T-helper 2 cell (primary cell): ENCODE results near the gene RCBTB2.

Experiments
- DNase-seq, 5 experiments: peaks; one replicate each; pipeline versions ENCODE4 v3.0.0 to v3.0.0-alpha.2; 2012 to 2022

The RCBTB2 gene

DNA sequence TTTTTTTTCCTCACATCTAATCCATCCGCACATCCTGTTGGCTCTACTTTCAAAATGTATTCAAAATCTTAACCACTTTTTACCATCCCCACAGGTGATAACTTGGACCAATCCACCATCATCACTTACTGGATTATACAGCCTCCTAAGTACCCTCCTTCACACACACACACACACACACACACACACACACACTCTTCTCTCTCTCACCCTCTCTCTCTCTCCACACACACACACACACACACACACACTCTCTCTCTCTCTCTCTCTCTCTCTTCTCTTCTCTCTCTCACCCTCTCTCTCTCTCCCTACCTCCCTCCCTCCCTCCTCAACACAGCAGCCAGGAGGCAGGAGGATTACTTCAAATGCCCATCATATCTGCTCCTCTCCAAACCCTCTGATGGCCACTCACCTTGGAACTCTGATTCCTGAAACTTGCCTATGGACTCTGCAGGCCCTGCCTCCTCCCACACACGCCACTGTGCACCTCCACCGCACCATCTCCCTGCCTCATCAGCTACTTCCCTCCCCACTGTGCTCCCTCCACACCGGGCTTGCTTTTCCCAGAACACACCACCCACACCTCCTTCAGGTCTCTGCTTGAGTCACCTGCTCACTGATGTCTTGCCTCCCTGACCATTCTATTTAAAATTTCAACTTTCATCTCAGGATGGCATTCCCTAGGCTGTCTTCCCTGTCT is 39.7 kb downstream of the RCBTB2 start:
- DNase-seq = peak in 2 of 5 experiments; percentile 19 to 95

DNA sequence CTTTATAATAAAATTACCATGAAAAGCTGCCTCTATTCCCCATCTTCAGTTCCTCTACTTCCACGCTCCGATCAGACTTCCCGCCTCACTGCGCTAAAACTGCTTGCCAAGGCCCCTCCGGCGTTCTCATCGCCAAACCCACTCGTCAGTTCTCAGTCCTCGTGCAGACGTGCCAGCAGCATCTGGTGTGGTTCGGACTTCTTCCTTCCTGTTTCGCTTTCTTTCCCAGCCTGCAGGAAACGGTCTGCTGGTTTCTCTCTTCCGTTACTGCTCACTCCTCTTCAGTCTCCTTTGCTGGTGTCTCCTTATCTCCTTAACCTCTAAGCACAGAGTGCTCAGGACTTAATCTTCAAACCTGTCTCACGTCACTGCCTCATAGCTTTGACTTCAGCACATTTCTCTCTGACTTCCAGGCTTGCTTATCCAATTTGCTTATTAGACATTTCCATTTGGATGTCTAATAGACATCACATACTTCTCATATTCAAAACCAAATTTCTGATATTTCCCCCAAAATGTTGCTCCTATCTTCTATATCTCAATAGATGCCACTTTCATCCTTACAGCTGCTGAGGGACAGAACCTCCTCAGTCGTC is 40.3 kb downstream of the RCBTB2 start:
- DNase-seq = peak; percentile 34 to 99 (median 65)

DNA sequence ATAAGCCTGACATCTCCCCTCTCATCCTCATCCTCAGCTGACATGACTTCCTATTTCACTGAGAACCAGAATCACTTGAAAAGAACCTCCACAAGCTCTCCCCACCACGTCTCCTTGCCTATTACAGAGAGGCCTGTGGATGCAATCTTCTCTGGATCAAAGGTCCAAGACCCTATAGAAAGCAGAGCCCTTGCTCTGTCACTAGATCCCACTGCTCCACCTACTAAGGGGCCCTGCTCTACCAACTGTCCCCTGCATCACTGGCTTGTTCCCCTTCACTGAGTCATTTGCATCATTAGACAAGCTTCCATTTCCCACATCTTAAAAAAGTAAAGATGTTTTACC is 40.8 kb downstream of the RCBTB2 start:
- DNase-seq = peak in 1 of 5 experiments; percentile 80

DNA sequence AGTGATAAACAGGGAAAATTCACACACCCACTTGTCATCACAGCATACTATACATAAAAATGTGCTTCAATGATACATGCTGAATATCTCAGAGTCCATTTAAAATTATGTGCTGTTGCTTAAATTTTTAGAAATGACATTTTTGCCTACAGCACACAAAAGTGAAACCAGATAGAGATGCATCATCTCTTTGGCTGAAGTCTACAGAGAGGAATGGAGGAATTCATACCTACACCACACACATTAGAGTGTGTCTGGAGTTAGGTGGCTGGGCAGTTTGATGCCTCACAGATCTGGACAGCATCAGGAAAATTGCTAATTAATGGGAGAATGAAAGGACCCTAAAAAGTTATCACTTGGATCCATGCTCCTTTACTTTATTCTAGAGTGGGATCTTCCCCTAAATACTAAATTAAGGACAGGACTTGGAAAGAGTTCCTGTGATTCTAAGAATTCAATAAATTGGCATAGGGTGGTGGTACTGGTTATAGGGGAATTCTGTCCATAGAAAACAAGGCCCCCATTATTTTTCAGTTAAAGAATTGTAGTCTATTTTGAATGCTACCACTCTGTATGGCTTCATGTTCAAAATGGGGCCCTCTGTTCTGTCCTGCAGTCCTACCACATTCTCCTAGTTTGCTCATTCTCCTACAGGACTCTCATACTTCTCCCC is 41.3 kb downstream of the RCBTB2 start:
- peak in 1 of 5 experiments; percentile 70 for DNase-seq

DNA sequence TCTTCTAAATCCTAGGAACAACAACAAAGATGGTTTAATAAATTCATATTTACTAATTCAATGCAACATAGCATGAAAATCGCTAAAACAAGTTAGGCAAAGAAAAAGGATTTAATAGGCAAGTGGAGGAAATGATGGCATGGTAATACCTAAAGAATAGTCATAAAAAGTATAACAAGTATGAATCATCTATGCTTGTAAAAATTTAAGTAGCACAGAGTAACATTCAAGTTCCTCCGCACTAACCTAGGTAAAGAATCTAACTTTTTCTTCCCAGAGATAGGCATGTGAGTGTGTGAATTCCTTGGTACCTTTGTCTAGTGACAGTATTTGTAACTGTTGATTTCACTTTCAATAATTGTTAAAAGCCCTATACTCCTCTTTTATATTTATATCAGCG is 42.6 kb downstream of the RCBTB2 start:
- DNase-seq = peak in 1 of 5 experiments; percentile 32

DNA sequence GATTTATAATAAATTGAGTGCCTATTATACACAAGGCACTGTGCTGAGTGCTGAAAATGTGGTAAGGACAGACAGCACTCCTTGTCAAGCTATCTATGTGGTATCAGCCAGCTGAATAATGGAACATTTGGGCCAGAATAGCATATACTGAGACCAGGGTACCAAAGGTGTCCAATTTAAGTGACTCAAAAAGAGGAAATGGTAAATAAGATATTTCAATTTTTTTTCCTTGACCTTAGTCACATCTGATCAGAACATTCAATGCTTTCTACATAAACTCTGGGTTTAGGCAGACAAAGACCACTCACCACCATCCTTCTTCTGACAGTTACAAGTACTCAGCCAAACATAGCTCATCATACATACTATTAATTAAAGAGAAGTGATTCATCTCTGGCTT is 43.2 kb downstream of the RCBTB2 start:
- peak in 1 of 5 experiments; percentile 50 for DNase-seq

DNA sequence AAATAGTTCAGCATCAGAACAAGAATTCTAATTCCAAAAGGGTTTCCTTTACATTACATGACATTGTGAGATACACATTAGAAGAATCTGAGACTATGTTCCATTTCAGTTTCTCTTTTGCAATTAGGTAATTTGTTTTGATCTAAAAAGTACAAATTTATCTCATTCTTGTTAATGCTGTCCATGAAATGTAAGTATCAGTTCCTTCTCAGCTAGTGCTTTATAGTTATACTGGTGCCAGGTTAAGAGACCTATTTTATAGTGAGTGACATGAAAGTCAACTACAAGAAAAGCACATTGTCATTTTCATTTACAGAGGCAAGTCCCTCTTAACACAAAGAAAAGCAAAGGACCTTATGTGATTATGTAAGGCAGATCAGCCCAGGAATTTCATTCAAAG is 43.9 kb downstream of the RCBTB2 start:
- no peak for DNase-seq

DNA sequence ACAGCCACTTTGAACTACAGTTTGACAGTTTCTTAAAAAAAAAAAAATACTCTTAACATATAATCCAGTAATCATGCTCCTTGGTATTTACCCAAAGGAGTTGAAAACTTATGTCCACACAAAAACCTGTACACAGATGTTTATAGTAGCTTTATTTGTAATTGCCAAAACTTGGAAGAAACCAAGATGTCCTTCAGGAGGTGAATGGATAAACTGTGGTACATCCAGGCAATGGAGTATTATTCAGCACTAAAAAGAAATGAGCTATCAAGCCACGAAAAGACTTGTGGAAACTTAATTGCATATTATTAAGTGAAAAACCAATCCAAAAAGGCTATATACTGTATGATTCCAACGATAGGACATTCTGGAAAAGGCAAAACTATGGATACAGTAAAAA is 44.9 kb downstream of the RCBTB2 start:
- no peak for DNase-seq

DNA sequence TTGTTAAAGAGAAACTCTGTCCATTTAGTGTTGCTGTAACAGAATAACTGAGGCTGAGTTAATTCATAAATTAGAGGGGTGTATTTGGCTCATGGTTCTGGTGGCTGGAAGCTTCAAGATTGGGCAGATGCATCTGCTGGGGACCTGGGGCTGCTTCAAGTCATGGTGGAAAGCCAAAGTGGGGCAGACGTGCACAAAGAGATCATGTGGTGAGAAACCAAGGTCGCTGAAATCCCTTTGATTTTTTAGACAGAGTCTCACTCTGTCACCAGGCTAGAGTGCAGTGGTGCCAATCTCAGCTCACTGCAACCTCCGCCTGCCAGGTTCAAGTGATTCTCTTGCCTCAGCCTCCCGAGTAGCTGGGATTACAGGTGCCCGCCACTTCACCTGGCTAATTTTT is 46.0 kb downstream of the RCBTB2 start:
- peak in 1 of 5 experiments; percentile 69 for DNase-seq

DNA sequence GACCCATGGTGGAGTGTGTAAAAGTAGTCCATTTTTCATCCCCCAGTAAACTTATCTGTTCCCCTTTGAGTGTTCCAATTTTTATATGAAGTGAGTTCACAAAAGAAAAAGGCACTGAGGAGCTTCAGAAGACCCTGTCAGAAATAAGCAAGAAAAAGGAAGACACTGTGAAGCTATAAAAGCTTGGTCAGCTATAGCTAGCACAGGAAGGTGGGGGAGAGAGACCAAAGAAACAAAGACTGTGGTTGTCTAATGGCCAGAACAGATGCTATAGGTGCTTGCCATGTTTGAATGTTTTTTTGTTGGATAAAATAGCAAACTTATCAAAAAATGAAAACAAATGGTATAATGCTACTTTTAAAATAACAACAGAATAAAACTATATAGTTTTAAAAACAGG is 46.5 kb downstream of the RCBTB2 start:
- DNase-seq = peak in 1 of 5 experiments; percentile 38

DNA sequence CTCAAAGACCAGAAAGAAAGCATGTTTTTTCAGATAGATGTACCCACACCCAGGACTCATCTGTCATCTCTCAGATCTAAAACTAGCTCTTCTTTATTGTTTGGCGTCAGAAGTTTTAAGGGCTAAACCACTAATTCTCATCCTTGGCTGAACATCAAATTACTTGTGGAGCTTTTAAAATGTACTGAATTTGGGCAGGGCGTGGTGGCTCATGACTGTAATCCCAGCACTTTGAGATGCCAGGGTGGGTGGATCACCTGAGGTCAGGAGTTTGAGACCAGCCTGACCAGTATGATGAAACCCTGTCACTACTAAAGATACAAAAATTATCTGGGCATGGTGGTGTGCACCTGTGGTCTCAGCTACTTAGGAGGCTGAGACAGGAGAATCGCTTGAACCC is 47.4 kb downstream of the RCBTB2 start:
- no peak for DNase-seq

DNA sequence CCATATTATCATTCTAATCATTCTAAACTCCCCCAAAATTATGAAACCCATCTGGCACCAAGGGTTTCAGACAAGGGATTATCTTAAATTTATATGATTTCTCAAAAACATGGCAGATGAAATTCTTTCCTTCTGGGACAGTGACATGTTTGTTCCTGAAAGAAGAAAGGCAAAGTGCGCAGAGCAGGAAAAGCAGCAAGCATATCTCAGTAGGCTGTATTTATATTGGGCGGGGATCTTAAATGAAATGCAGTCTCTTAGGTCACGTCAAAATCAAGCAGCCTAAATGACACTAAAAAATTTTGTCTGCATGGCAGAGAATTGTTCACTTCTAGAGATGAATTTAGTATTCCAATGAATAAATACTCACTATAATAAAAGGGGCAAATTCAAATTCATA is 49.3 kb downstream of the RCBTB2 start:
- DNase-seq = no peak

DNA sequence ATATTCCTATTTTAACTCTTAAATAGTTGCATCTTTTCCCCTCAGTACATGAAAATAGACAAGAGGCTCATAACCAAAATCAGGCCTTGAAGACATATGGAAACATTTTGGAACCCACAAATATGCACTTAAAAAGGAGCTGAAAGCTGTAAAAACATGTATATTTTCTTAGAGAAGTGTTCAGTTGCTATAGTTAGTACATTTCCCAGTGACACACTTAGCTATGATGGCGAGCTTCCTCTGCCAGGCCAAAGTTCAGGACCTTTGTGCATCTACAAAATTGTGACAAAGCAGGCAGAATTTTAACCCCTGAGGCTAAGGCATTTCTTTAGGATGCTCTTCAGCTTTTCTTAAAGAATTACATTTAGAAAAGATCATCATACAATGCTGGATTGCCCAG is 54.5 kb downstream of the RCBTB2 start:
- DNase-seq = no peak

DNA sequence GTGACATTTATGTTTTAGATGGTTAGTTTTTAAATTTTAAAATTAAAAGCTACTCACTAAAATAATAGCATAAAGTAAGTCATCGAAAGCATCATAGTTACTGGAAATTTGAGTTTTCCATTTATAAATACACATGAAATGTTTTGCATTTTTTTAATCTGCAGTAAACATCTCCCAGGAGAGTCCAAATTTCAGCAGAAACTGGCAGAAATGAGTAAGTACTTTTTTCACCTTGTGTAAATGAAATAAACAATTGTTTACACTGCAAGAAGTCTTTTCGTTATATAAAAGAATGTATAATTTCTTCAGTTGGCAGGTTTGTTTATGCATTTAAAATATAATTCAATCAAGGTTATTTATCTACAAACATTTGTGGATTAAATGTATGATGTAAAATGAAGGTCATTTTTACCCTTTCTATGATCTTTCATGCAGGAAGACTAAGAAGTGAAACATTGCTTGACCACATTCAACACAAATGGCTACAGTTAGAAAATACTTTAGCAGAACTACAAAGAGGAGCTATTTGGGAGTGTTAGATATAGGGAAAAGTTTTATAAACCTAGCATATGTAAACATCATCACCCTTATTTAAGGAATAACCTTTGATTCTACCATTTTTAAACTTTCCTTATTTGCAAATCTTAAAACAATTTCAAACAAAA is 55.6 kb downstream of the RCBTB2 start:
- DNase-seq = no peak

DNA sequence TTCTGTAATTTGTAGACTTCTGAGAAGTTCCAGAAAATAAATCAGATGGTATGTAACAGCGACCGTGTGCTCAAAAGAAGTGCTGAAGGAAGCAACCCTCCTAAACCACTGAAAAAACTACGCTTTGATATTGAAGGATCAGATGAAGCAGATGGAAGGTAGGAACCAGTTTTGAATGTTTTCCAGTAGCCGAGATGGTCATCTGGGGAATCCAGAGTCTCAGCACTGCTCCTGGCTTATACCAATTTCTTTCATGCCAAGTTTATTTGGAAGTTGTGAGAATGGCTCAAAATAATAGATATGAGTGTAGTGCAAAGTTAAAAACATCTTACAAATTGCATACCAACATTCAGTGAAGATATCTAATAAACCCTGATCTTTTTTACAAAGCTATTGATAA is 56.2 kb downstream of the RCBTB2 start:
- no peak for DNase-seq

DNA sequence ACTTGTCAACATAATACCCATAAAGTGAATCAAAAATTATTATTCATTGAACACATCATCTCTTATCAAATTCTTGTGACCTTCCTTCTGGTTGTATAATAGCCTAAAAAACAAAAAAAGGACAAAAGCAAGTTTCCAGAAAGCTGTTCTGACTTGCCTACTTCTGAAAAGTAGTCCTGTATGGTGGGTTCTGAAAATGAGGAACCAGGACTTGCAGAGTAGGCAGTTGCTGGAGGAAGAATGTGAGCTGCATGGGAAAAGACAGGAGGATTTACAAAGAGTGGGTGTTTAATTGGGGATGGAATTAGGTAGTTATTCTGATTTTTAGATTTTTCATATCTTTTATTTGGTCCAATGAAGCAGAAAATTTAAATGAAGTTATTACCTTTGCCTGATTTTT is 56.7 kb downstream of the RCBTB2 start:
- no peak for DNase-seq

DNA sequence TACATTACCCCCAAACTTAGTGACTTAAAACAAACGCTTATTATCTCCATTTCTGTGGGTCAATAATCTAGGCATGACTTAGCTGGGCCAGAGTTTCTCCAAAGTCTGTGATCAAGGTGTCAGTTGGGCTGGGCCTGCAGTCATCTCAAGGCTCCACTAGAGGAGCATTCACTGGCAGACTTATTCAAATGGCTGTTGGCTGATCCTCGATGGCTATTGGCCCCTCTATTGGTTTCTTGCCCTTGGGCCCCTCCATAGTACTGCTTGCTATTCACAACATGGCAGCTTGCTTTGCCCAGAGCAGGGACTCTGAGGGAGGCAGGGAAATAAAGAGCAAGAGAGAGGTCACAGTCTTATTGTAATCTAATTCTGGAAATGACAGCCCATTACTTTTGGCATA is 57.6 kb downstream of the RCBTB2 start:
- DNase-seq = no peak

DNA sequence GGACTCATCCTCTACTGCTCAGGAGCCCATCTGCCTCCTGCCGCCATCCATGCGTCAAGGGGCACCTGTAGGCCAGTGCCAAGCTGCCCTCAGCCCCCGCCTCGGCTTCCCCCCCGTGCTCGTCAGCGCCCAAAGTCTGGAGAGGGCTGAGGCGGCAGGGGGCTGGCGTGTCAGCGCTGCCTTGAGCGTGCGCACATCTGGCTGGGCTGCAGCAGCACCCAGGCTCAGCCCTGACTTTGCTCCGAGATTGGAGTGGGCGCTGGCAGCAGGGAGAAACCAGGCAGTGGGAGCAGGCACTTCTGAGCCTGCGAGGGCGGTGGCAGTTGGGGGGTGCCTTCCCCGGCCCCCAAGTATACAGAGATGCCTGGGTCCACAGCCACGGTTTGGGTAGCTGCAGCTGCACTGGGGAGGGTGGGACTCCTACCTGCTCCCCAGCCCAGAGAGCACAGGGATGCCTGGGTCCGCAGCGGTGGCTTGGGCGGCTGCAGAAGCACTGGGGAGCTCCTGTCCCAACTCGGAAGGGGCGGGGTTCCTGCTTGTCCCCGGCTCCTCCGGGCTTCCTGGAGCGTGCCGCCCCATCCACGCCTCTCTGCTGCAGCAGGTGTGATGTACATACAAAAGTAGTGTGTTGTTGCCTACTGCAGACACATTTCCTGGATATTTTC is 75.2 kb downstream of the RCBTB2 start:
- DNase-seq = peak in 1 of 5 experiments; percentile 3

DNA sequence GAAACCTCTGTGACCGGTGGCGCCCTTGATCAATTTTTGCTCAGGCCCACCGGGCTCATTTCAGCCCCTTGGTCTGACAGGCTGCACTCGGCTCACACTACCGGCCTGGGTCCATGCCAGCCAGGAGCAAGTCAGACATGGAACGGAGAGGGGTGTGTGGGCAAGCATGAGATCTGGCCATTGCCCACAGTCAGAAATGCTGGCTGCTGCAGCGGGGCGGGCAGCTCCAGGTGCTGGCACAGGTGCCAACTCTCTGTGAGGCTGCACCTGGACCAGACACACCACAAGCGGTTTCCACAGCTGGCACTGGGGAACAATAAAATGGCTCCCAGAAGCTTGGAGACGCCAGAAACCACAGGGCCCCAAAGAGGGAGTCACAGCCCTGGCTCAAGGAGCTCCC is 76.3 kb downstream of the RCBTB2 start:
- DNase-seq = no peak

DNA sequence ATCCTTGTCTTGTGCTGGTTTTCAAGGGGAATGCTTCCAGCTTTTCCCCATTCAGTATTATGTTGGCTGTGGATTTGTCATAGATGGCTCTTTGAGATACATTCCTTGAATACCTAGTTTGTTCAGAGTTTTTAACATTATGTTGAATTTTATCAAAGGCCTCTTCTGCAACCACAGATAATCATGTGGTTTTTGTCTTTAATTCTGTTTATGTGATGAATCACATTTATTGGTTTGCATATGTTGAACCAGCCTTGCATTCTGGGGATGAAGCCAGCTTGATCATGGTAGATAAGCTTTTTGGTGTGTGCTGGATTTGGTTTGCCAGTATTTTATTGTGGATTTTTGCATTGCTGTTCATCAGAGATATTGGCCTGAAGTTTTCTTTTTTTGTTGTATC is 81.7 kb downstream of the RCBTB2 start:
- peak in 1 of 5 experiments; percentile 33 for DNase-seq

DNA sequence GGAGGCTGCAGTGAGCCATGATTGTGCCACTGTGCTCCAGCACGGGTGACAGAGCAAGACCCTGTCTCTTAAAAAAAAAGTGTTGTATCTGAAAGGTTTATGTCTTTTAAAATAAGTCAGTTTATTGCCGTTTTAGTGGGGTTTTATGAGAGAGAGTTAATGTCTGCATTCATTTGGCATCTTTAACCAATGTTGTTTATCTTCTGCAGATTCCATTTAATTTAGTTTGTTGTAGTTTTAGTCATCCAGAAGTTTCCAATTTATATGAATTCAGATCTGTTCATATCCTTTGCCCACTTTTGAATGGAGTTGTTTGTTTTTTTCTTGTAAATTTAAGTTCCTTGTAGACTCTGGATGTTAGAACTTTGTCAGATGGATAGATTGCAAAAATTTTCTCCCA is 83.2 kb downstream of the RCBTB2 start:
- no peak for DNase-seq

DNA sequence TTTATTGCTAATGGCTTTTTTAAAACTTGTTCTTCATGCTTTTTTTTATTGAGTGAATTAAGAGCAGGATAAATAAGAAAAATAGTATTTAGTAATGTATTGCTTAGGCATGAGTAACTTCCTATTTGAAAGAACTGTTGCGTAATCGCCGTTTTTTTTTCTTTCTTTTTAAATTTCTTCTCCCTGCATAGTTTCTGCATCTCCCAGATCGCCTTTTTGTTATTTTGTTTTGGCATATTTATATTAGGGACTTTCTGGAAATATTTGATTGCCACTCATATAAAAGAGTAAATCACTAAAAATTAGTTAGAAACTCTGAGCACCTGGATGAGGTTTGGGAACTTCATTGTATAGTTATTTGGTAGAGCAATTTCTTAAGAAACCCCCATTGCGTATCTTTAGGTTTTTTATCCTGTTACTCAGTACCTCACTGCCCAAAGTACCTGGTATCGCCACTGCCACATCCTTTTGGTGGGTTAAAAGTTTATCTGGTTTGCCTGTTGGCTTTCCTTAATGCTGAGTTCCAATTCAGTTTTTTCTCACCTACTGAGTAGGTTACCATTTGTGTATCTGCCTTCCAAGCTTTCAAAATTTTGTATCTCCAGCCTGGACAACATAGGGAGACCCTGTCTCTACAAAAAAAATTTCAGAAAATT is 83.8 kb downstream of the RCBTB2 start:
- DNase-seq = peak in 1 of 5 experiments; percentile 55
